Naive thymus-derived CD8-positive, alpha-beta T cell (primary cell): ENCODE results near the gene ADARB2. TPM values are rescaled to one million over a fixed set of nuclear protein-coding genes. Genes with fewer than 3 reads are reported as not detected.

Source experiments
- ATAC-seq, 2 donors: fragments of 150-1000 bp; cut with Tn5 transposase in 1 of 2; sonication (Bioruptor Pico), chemical (Tn5 transposase) in 1 of 2; 1 replicate in 1 of 2; 2 replicates in 1 of 2; pipeline ENCODE4 v1.10.0; 2021; ENCODE audit warnings: mild to moderate bottlenecking in 2 of 2, moderate library complexity in 2 of 2
- POLR2A ChIA-PET: fragments of 350-600 bp; sonication (Branson Sonifier 250); formaldehyde crosslinking; loops from one replicate; lab custom pipeline; 2021; ENCODE audit warnings: antibody characterized with exemption; lab: Charles Lee
- DNase-seq, 10 donors: peaks; one replicate each; pipeline versions ENCODE4 v3.0.0 to v3.0.0-alpha.2; 2020 to 2022
- H3K27ac Mint-ChIP-seq, 10 donors: one replicate each; pipeline ENCODE4 v1.8.0; 2020 to 2022; ENCODE audit warnings: mild to moderate bottlenecking in 10 of 10, mixed read lengths in 10 of 10, moderate library complexity in 4 of 10, inconsistent platforms in 1 of 10
- H3K27me3 Mint-ChIP-seq, 5 donors: one replicate each; pipeline ENCODE4 v1.8.0; 2021 to 2022; ENCODE audit warnings: mixed read lengths in 5 of 5
- H3K36me3 Mint-ChIP-seq, 3 donors: one replicate each; pipeline ENCODE4 v1.8.0; 2020 to 2022; ENCODE audit warnings: mixed read lengths in 3 of 3, mild to moderate bottlenecking in 2 of 3, inconsistent platforms in 1 of 3
- H3K4me1 Mint-ChIP-seq, 4 donors: one replicate each; pipeline ENCODE4 v1.8.0; 2021 to 2022; ENCODE audit warnings: mixed read lengths in 4 of 4
- H3K4me3 Mint-ChIP-seq, 10 donors: one replicate each; pipeline ENCODE4 v1.8.0; 2020 to 2022; ENCODE audit warnings: mild to moderate bottlenecking in 10 of 10, mixed read lengths in 10 of 10, moderate library complexity in 6 of 10, inconsistent platforms in 1 of 10
- H3K9me3 Mint-ChIP-seq, 9 donors: one replicate each; pipeline ENCODE4 v1.8.0; 2020 to 2022; ENCODE audit warnings: mixed read lengths in 9 of 9, mild to moderate bottlenecking in 3 of 9, inconsistent platforms in 1 of 9, moderate library complexity in 1 of 9
- polyA plus RNA-seq, 3 donors: library from polyadenylated mRNA; unstranded; fragments of 300-500 nt; fragmentation: Illumina TruSeq; gene quantifications; one replicate each; pipeline ENCODE4 v1.2.3, GENCODE V29; 2021
- total RNA-seq, 8 experiments: library from RNA in 2 of 8; stranded (reverse) in 2 of 8; gene quantifications; one replicate each; pipeline ENCODE4 v1.2.3 and lab custom pipeline; 2021 to 2026

The ADARB2 gene
- total and polyA plus RNA-seq, 5 experiments from 2014 or later: not detected

DNA sequence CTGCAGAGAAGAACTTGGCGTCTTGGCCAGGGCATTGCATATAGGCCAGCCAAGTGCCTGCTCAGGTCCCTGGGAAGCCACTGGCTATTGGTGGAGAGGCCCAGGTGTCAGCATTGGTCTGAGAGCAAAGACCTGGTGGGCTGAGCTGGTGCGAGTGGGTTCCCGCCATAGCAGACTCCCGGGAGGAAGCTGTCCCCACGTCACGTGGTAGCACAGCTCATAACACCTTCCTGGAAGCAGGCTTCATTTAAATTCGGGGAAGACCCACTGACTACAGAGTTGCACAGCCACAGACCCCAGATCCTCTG, 550.7 kb downstream of the ADARB2 start:
- DNase-seq (no peak), ATAC-seq (no peak)
- no peaks in the 10 kb centered on the region for H3K27me3 Mint-ChIP-seq
- no peaks in the 10 kb centered on the region for H3K9me3 Mint-ChIP-seq
- POLR2A ChIA-PET: no interaction called here
- H3K4me3 Mint-ChIP-seq: no peak overlapping the region
- no peaks in the 10 kb centered on the region for H3K36me3 Mint-ChIP-seq
- peaks cover 0 to 3% (median 0%) of the 10 kb centered on the region in 4 donors for H3K4me1 Mint-ChIP-seq
- no peak overlapping the region for H3K27ac Mint-ChIP-seq

DNA sequence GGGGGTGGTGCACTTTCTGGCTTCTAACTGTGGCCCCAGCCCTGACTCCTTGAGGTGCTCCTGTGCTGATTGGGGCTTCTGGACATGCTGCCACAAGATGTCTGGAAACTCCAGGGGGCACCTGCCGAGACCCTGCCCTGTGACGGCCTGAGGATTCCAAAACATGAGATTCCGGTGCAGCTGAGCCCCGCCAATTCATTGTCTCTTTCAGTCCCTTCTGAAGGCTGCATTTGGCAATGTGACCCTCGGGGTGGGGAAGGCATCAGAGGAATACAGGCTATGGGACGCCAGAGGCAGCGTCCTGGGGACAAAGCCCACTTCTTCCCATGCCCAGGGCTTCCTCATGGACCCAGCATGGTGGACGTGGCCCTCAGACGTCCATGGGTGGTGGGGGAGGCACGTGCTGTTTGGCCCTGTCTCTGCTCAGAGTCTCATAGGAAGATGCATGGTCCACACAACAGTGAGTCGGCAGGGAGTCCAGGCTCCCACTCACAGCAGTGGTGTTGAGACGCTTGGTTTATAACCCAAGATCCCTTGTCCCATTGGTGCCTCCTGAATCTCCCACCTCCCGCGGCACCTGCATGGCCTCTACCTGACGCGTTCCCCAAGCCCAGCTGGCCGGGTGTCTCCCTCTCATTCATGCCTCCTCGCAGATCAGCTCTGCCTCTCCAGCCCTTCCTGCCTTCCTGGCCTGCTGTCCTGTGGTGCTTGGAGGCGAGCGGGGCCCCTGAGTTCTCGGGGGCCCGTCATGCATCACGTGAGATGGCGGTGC, 551.2 kb downstream of the ADARB2 start:
- Mint-ChIP-seq H3K27me3 (no peaks in the 10 kb centered on the region), H3K4me1 (peaks cover 0 to 3% (median 0%) of the 10 kb centered on the region in 4 donors)

DNA sequence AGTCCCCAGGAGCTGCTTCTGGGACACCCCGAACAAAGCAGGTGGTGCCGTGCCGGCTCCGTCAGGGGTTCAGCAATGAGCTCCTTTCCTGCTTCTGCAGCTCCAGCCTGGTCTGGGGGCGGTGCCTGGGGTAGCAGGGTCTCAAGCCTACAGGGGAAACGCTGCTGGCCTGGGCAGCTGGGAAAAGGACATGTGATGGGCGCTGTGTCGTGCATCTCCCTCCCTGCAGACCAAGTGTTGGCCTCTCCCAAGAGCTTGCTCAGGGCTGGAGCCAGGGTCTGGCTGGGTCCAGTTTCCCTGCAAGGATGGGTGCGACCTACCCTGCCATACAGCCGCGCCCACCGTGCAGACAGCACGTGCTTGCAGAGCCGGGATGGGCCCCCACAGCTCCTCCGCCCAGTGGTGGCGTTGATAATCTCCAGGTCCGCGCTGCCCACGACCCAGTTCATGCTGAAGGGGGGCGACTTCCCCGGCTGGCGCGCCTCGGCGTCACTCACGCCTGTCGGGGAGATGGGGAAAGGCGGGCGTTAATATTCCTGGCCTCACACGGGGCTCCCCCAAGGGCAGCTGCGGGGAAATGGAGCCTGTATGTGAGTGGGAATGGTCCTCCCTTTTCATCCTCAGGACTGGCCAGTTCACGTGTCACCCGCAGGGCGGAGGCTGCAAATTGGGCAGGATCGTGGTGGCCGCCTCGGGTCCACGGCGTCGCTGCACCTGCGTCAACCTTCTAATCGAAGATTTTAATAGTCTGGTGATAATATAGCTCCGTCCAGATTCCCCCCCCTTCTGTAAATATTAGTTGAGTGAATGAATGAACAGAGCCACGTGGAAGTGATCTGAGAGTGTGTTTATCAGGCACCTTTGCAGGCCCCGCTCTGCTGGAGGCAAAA, 552.5 kb downstream of the ADARB2 start:
- Mint-ChIP-seq H3K36me3 (no peaks in the 10 kb centered on the region), H3K9me3 (no peaks in the 10 kb centered on the region), H3K27me3 (peaks cover 0 to 4% (median 0%) of the 10 kb centered on the region in 5 donors), H3K27ac (no peak overlapping the region), H3K4me1 (peaks cover 0 to 6% (median 0%) of the 10 kb centered on the region in 4 donors), H3K4me3 (no peak overlapping the region)
- ATAC-seq (no peak), DNase-seq (no peak)
- POLR2A ChIA-PET: no interaction called here

More for the DNA sequence above, 551.2 kb downstream of the ADARB2 start:
- Mint-ChIP-seq H3K9me3 (no peaks in the 10 kb centered on the region), H3K27ac (no peak overlapping the region), H3K4me3 (no peak overlapping the region), H3K36me3 (no peaks in the 10 kb centered on the region)
- DNase-seq (no peak), ATAC-seq (no peak)
- POLR2A ChIA-PET: no interaction called here

DNA sequence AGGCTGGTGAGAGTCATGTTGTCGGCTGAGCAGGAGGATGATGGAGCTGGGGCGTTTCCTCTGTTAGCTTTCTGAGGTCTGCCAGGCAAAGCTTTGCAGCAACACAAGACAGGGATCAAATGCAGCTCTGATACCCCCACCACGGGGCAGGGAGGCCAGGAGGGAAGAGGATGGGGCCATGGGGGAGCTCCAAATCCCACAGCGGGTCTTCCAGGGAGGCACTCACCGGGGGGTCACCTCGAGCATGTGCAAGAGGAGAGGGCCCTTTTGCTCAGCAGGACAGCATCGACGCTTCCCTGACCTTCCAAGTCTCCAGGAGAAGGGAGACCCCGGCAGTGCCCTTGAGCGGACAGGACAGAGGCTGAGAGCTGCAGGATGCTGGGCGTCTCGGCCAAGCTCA, 553.6 kb downstream of the ADARB2 start:
- H3K4me1 Mint-ChIP-seq: peaks cover 0 to 6% (median 0%) of the 10 kb centered on the region in 4 donors
- no peak for ATAC-seq

DNA sequence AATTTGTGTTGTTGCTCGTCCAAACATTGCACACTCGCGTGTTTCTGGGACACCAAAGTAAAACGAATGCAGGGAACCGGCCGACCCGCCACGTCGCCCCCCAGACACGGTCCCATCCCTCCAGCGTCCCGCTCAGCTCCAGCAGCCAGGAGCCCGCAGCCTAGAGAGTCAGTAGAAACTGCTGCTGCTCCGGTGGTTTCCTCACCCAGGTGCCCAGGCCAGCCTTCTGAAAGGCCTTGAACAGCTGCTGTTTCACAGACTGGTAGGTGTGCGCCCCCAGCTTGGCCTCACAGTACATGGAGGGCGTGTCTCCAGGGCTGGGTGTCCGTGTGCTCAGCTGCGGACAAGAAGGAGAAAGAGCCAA, 554.3 kb downstream of the ADARB2 start:
- no peak for DNase-seq
- H3K36me3 Mint-ChIP-seq: no peaks in the 10 kb centered on the region
- POLR2A ChIA-PET: no interaction called here
- peaks cover 0 to 4% (median 0%) of the 10 kb centered on the region in 5 donors for H3K27me3 Mint-ChIP-seq
- H3K4me3 Mint-ChIP-seq: no peak overlapping the region
- peak overlapping the region in 1 of 10 donors; percentile 59 for H3K27ac Mint-ChIP-seq
- no peak for ATAC-seq
- H3K4me1 Mint-ChIP-seq: peaks cover 0 to 6% (median 0%) of the 10 kb centered on the region in 4 donors
- H3K9me3 Mint-ChIP-seq: no peaks in the 10 kb centered on the region

More for the DNA sequence above, 553.6 kb downstream of the ADARB2 start:
- no peak for DNase-seq
- H3K27me3 Mint-ChIP-seq: peaks cover 0 to 4% (median 0%) of the 10 kb centered on the region in 5 donors
- H3K36me3 Mint-ChIP-seq: no peaks in the 10 kb centered on the region
- no peaks in the 10 kb centered on the region for H3K9me3 Mint-ChIP-seq
- H3K27ac Mint-ChIP-seq: no peak overlapping the region
- POLR2A ChIA-PET: no interaction called here
- no peak overlapping the region for H3K4me3 Mint-ChIP-seq

DNA sequence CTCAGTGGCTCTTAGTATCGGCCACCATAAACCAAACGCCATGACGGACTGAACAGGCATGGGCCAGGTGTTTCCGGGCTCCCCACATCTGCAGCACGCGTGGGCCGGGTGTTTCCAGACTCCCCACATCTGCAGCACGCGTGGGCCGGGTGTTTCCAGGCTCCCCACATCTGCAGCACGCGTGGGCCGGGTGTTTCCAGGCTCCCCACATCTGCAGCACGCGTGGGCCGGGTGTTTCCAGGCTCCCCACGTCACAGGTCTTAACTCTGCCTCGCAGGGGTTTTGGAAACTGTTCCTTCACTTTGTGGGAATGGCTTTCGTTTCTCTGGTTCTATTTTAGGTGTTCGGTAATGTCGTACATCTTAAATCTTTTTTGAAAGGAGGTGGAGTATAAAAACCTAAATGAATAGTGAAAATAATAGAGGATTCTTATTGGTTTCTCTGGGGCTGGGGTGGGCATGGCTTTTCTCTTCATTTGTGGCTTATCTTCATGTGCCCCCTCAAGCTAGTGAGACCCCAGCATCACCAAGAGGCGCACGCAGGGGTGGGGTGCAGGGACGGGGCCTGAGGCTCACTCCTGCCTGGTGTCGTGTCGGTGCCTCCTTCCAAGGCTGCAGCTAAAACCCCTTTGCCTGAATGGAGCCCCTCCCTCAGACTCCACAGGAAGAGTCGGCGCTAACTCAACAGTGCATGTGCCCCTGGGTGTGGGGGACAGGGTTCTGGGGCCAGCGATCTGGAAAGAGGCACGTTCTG, 554.9 kb downstream of the ADARB2 start:
- H3K27ac Mint-ChIP-seq: no peak overlapping the region
- H3K4me3 Mint-ChIP-seq: no peak overlapping the region
- peaks cover 0 to 4% (median 0%) of the 10 kb centered on the region in 5 donors for H3K27me3 Mint-ChIP-seq
- H3K4me1 Mint-ChIP-seq: peaks cover 0 to 6% (median 0%) of the 10 kb centered on the region in 4 donors
- no peaks in the 10 kb centered on the region for H3K9me3 Mint-ChIP-seq
- no peak for DNase-seq
- POLR2A ChIA-PET: no interaction called here
- no peaks in the 10 kb centered on the region for H3K36me3 Mint-ChIP-seq
- ATAC-seq: no peak

DNA sequence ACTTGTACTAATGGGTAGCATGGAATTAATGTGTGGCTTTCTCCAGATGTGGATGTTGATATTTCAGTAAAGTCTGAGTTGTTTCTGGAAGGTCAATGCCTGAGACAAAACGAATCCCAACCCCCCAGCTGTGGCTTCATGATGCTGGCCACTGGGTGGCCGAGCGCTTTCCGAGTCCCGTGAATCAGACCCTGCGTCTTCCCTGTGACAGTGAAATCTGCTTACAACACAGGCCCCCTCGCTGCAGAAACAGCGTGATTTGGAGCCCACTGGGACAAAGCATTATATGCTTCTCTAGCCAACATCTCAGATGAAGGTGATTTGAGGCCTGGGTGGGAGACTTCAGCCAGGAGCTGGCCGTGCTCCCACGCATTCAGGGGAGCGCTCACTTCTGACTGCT, 556.5 kb downstream of the ADARB2 start:
- no peak for DNase-seq
- ATAC-seq: no peak
- Mint-ChIP-seq H3K9me3 (no peaks in the 10 kb centered on the region), H3K4me1 (peaks cover 0 to 6% (median 0%) of the 10 kb centered on the region in 4 donors), H3K27me3 (peaks cover 0 to 6% (median 0%) of the 10 kb centered on the region in 5 donors), H3K27ac (peak overlapping the region in 1 of 10 donors; percentile 63), H3K36me3 (no peaks in the 10 kb centered on the region), H3K4me3 (no peak overlapping the region)
- POLR2A ChIA-PET: no interaction called here

DNA sequence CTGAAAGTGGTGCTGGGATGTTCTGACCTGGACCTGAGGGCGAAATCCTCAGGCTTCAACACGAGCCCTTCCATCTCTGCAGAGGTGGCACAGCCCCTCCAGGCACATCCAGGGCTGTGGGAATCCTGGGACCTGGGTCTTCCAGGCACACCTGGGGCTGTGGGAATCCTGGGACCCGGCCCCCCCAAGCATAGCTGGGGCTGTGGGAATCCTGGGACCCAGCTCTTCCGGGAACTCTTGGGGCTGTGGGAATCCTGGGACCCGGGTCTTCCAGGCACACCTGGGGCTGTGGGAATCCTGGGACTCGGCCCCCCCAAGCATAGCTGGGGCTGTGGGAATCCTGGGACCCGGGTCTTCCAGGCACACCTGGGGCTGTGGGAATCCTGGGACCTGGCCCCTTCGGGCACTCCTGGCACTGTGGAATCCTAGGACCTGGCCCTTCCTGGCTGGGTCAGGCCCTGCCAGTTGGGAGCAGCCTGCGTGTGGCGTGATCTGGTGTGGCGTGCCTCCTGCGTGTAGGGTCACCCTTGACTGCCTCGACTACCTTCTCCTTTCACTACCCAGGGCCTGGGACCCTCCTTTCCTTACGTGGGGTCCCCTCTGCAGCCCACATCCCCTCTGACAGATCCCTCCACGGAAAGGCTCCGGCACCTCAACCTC, 557.1 kb downstream of the ADARB2 start:
- POLR2A ChIA-PET: no interaction called here
- peak overlapping the region in 1 of 10 donors; percentile 63 for H3K27ac Mint-ChIP-seq
- H3K36me3 Mint-ChIP-seq: no peaks in the 10 kb centered on the region
- H3K9me3 Mint-ChIP-seq: no peaks in the 10 kb centered on the region
- ATAC-seq: no peak
- H3K27me3 Mint-ChIP-seq: peaks cover 0 to 6% (median 0%) of the 10 kb centered on the region in 5 donors
- H3K4me3 Mint-ChIP-seq: peak overlapping the region in 1 of 10 donors; percentile 40
- H3K4me1 Mint-ChIP-seq: peaks cover 0 to 6% (median 0%) of the 10 kb centered on the region in 4 donors
- no peak for DNase-seq

DNA sequence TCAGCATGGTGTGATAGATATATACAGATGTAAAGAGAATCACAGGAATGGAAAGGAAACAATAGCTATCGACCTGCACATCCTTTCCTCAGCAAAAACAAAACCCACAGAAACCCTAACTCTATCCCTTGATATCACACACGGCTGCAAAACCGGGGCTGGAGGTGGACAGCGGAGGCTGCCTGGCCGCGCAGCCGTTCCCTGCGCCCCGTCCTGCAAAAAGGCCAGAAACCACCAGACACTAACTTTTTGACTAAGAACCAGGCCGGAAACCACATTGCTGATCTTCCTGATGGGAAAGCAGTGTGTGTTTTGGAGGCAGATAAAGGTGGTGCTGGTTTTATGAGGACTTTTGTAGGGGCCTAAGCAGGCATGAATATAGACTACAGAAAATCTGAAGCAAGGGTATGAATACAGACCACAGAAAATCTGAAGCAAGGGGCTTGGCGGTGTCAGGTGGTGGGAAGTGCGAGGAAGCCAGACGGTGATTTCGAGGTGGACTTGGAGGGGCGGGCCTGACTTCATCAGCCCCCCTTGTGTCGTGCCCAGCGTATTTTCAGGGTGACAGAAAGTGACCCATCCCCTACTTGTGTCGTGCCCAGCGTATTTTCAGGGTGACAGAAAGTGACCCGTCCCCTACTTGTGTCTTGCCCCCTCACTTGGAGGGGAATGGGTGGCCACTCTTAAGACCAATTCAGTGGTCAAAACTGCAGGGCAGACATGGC, 557.8 kb downstream of the ADARB2 start:
- H3K27me3 Mint-ChIP-seq: peaks cover 0 to 6% (median 0%) of the 10 kb centered on the region in 5 donors
- no peaks in the 10 kb centered on the region for H3K36me3 Mint-ChIP-seq
- H3K4me3 Mint-ChIP-seq: no peak overlapping the region
- H3K9me3 Mint-ChIP-seq: no peaks in the 10 kb centered on the region
- no peak for DNase-seq
- H3K4me1 Mint-ChIP-seq: peaks cover 0 to 6% (median 0%) of the 10 kb centered on the region in 4 donors
- no peak for ATAC-seq
- no peak overlapping the region for H3K27ac Mint-ChIP-seq
- POLR2A ChIA-PET: no interaction called here

DNA sequence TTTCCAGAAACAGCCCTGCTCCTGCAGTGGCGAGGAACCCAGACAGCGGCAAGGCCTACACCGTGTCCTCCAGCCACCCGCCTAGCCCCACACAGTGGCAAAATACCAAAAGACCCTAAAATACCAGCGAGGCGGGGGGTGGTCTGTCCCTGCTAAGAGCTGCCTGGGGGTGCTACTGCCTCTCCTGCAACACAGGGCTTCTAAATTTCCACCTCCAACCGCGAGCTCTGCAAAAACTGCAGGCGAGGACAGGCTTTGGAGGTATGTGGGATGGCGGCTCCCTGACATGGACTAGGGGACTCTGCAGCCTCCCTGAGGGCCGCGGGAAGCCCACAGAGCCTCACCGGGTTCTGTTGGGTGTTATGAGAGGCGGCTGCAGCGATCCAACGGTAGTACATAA, 558.8 kb downstream of the ADARB2 start:
- ATAC-seq (no peak), DNase-seq (no peak)
- peaks cover 0 to 9% (median 1%) of the 10 kb centered on the region in 5 donors for H3K27me3 Mint-ChIP-seq
- H3K9me3 Mint-ChIP-seq: no peaks in the 10 kb centered on the region
- H3K4me1 Mint-ChIP-seq: peaks cover 0 to 5% (median 0%) of the 10 kb centered on the region in 4 donors
- H3K36me3 Mint-ChIP-seq: no peaks in the 10 kb centered on the region
- POLR2A ChIA-PET: no interaction called here
- no peak overlapping the region for H3K27ac Mint-ChIP-seq
- H3K4me3 Mint-ChIP-seq: no peak overlapping the region

DNA sequence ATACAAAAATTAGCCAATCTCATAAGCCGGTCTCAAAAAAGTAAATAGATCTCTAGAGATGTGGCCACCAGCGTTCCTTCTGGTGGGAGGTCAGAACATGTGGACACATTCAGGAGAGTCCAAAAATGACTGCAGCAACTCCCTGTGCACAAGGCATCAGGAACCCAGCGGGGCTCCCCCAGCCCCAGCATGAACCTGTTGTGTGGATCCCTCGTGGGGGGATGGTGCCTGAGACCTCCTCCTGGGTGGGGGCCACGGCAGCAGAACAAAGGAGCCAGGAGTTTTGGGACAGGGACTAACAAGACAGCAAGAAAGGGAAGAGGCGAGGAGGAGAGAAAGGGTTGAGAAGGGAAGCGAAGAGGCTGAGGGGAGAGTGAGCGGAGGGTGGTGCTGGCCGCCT, 559.4 kb downstream of the ADARB2 start:
- H3K4me1 Mint-ChIP-seq: peaks cover 0 to 3% (median 0%) of the 10 kb centered on the region in 4 donors
- H3K27me3 Mint-ChIP-seq: peaks cover 0 to 9% (median 1%) of the 10 kb centered on the region in 5 donors
- POLR2A ChIA-PET: no interaction called here
- DNase-seq: no peak
- H3K27ac Mint-ChIP-seq: no peak overlapping the region
- no peaks in the 10 kb centered on the region for H3K36me3 Mint-ChIP-seq
- H3K4me3 Mint-ChIP-seq: no peak overlapping the region
- H3K9me3 Mint-ChIP-seq: no peaks in the 10 kb centered on the region
- ATAC-seq: no peak
